Activated naive CD4-positive, alpha-beta T cell treated with anti-CD3 and anti-CD28 coated beads, Interleukin-2, amount 50 U/mL, for 72 hours (primary cell): ENCODE measurements around the gene NT5C3A. TPM values are rescaled to one million over a fixed set of nuclear protein-coding genes. Genes with fewer than 3 reads are reported as not detected.
A peak's percentile ranks its signal among the peaks of the same experiment; 100 is the strongest.
"Not testable (repeated sequence)": the region's sequence is repeated elsewhere in the genome, so short reads cannot be mapped to it uniquely, and the experiment has no call there.

Source experiments
- ATAC-seq, 2 donors: fragments of 150-1000 bp; cut with Tn5 transposase; 2 replicates each; pipeline ENCODE4 v1.10.0; 2021; ENCODE audit warnings: mild to moderate bottlenecking in 2 of 2, moderate library complexity in 2 of 2
- DNase-seq, 2 donors: peaks; one replicate each; pipeline ENCODE4 v3.0.0; 2021 to 2022; ENCODE audit warnings: low spot score in 2 of 2
- H3K27ac Mint-ChIP-seq, 2 donors: one replicate each; pipeline ENCODE4 v1.8.0; 2022; ENCODE audit warnings: mild to moderate bottlenecking in 2 of 2, mixed read lengths in 2 of 2
- H3K36me3 Mint-ChIP-seq, 2 donors: one replicate each; pipeline ENCODE4 v1.8.0; 2022; ENCODE audit warnings: mixed read lengths in 2 of 2
- H3K9me3 Mint-ChIP-seq, 2 donors: one replicate each; pipeline ENCODE4 v1.8.0; 2022; ENCODE audit warnings: mixed read lengths in 2 of 2
- total RNA-seq, 2 donors: library from RNA; stranded (reverse); gene quantifications; one replicate each; pipeline ENCODE4 v1.2.3, GENCODE V29; 2022

Gene NT5C3A
- total RNA-seq, 2 donors from 2014 or later: 37.9 to 53.5 TPM

DNA sequence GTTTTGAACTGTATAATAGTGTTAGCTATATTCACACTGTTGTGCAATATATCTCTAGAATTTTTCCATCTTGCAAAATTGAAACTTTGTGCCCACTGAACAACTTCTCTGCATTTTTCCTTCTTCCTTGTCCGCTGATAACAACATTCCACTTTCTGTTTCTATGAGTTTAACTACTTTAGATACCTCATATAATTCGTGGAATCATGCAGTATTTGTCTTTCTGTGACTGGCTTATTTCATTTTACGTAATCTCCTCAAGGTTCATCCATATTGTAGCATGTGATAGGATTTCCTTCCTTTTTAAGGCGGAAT lies 95.4 kb downstream of the NT5C3A start:
- ATAC-seq, DNase-seq, H3K9me3 Mint-ChIP-seq, H3K27ac Mint-ChIP-seq, H3K36me3 Mint-ChIP-seq: not testable (repeated sequence)

DNA sequence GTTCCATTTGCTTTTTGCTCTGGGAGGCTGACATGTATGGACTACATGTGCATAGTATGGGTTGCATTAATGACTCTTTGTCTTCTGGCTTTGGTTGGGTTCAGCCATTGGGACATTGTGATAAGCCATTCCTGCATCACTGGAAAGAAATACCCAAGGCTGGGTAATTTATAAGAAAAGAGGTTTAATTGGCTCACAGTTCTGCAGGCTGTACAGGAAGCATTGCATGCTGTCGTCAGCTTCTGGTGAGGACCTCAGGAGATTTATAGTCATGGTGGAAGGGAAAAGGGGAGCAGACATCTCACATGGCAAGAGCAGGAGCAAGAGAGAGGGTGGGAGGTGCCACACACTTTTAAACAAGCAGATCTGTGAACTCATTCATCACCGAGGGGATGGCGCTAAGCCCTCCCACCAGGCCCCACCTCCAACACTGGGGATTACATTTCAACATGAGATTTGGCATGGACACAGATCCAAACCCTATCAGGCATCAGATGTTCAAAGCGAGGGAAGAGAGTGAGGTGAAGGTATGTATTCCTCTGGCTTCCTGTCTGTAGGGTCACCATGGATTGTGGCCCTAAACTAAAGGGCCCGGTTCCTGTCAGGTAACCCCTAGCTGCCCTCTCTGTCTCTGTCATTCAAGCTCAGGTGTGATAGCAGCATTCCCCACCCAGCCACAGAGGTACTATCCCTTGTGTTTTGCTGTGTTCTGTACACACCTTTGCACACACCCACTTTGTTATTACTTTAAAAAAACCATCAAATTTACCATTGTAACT lies 95.9 kb downstream of the NT5C3A start:
- H3K27ac Mint-ChIP-seq, DNase-seq, ATAC-seq, H3K36me3 Mint-ChIP-seq, H3K9me3 Mint-ChIP-seq: not testable (repeated sequence)

GRCh38 chr7:32964461-32965159 lies 98.0 kb downstream of the NT5C3A start:
- not testable (repeated sequence) for H3K36me3 Mint-ChIP-seq, DNase-seq, H3K9me3 Mint-ChIP-seq, H3K27ac Mint-ChIP-seq
- peak; percentile 94 to 98 for ATAC-seq

Other genes with a start within 250 kb of the NT5C3A start
- 10 to 100 TPM; 35.7 to 49.5 TPM for gene KBTBD2, start 171.0 kb downstream of the NT5C3A start, total RNA-seq
- gene FKBP9, start 105.3 kb downstream of the NT5C3A start, total RNA-seq: 1 to 10 TPM in 1 of 2 donors, not detected in 1; 2.1 TPM
- gene RP9, start 46.6 kb upstream of the NT5C3A start, total RNA-seq: 10 to 100 TPM in 1 of 2 donors, 1 to 10 TPM in 1; 7.6 to 12.1 TPM
- 10 to 100 TPM in 1 of 2 donors, 1 to 10 TPM in 1; 9.6 to 14.4 TPM for gene BBS9, start 66.8 kb upstream of the NT5C3A start, total RNA-seq